Gastrocnemius medialis (tissue), 4 donors: ENCODE results near the gene HPCA. TPM values are rescaled to one million over a fixed set of nuclear protein-coding genes. Genes with fewer than 3 reads are reported as not detected.

ENCODE experiments used
- ATAC-seq, 2 donors: fragments of 150-250 bp; one replicate each; pipeline ENCODE4 v1.9.1; 2016
- DNase-seq, 2 donors: peaks; one replicate each; pipeline ENCODE4 v3.0.0-alpha.2; 2019
- H3K27ac ChIP-seq, 4 donors: fragments of 200-600 bp; sonication (generic); 1 replicate in 1 of 4; 2 replicates in 3 of 4; pipeline ENCODE4 v1.5.1; 2016 to 2018; ENCODE audit warnings: mild to moderate bottlenecking in 2 of 4, moderate library complexity in 1 of 4
- H3K27me3 ChIP-seq, 3 donors: fragments of 200-600 bp; sonication (generic) in 2 of 3; 1 replicate in 1 of 3; 2 replicates in 2 of 3; pipeline versions ENCODE4 v1.5.1 to v1.6.0; 2016 to 2019; ENCODE audit warnings: mild to moderate bottlenecking in 1 of 3, moderate library complexity in 1 of 3
- H3K36me3 ChIP-seq, 2 donors: fragments of 200-600 bp; sonication (generic) in 1 of 2; one replicate each; pipeline ENCODE4 v1.5.1; 2017 to 2018
- H3K4me1 ChIP-seq, 2 donors: fragments of 200-600 bp; sonication (generic) in 1 of 2; one replicate each; pipeline ENCODE4 v1.5.1; 2016 to 2017; ENCODE audit warnings: mild to moderate bottlenecking in 2 of 2
- H3K4me3 ChIP-seq, 4 donors: fragments of 200-600 bp; sonication (generic) in 3 of 4; 1 replicate in 1 of 4; 2 replicates in 3 of 4; pipeline ENCODE4 v1.5.1; 2016 to 2019; ENCODE audit warnings: mild to moderate bottlenecking in 2 of 4
- H3K9me3 ChIP-seq, 3 donors: fragments of 200-600 bp; sonication (generic) in 2 of 3; 1 replicate in 1 of 3; 2 replicates in 2 of 3; pipeline ENCODE4 v1.5.1; 2016 to 2019
- CTCF ChIP-seq, 5 experiments: fragments of 450-650 bp in 3 of 5; fragments of 200-600 bp in 2 of 5; sonication (generic) in 2 of 5; IDR thresholded peaks in 4 of 5; conservative IDR thresholded peaks in 1 of 5; 1 replicate in 4 of 5; 2 replicates in 1 of 5; pipeline ENCODE4 v1.5.1; 2016 to 2019; ENCODE audit warnings: antibody characterized with exemption in 5 of 5, mild to moderate bottlenecking in 3 of 5, moderate library complexity in 3 of 5
- POLR2A ChIP-seq, 2 donors: fragments of 450-650 bp; IDR thresholded peaks; one replicate each; pipeline ENCODE4 v1.6.1; 2017; ENCODE audit warnings: antibody characterized with exemption in 2 of 2, mild to moderate bottlenecking in 2 of 2, moderate library complexity in 2 of 2
- in situ Hi-C, 4 donors: fragments of 200-750 bp; cut with MboI; loops; one replicate each; pipeline versions ENCODE4 v1.15.0 to v1.8.0; 2017; ENCODE audit warnings: low sequenced_read_pairs in 4 of 4
- intact Hi-C: fragments of 100-400 bp; cut with DNase I; formaldehyde crosslinking; loops from one replicate; pipeline ENCODE4 v1.15.1; 2023; ENCODE audit warnings: low total_unique reads
- total RNA-seq, 4 donors: library from RNA; depleted of rRNA; stranded (reverse); fragments of >200 nt; gene quantifications; one replicate each; pipeline versions ENCODE4 v1.1.0 to v1.2.3, GENCODE V29; 2016

HPCA gene
- total RNA-seq, 4 donors from 2014 or later, result not detected

- H3K4me3 ChIP-seq, result no peak overlapping the region
- no peak overlapping the region for H3K27ac ChIP-seq
- H3K9me3 ChIP-seq, result no peaks in the 10 kb centered on the region
- peaks cover 23 to 30% (median 29%) of the 10 kb centered on the region in 3 donors for H3K27me3 ChIP-seq
- intact Hi-C loops, result no loop called here
- in situ Hi-C loops, result no loop called here
- ATAC-seq, result no peak
- H3K4me1 ChIP-seq, result peaks cover 6 to 9% of the 10 kb centered on the region in 2 donors
- no peak for TF ChIP-seq CTCF (IDR thresholded peaks at IDR 0.05 in 4 of 5, conservative IDR thresholded peaks at IDR 0.05 in 1 of 5)
- no peak for TF ChIP-seq POLR2A (IDR thresholded peaks at IDR 0.05)
- no peak for DNase-seq
- H3K36me3 ChIP-seq, result no peaks in the 10 kb centered on the region
These were observed 8.4 kb downstream of the HPCA start for GRCh38 chr1:32894681-32895080.

DNA sequence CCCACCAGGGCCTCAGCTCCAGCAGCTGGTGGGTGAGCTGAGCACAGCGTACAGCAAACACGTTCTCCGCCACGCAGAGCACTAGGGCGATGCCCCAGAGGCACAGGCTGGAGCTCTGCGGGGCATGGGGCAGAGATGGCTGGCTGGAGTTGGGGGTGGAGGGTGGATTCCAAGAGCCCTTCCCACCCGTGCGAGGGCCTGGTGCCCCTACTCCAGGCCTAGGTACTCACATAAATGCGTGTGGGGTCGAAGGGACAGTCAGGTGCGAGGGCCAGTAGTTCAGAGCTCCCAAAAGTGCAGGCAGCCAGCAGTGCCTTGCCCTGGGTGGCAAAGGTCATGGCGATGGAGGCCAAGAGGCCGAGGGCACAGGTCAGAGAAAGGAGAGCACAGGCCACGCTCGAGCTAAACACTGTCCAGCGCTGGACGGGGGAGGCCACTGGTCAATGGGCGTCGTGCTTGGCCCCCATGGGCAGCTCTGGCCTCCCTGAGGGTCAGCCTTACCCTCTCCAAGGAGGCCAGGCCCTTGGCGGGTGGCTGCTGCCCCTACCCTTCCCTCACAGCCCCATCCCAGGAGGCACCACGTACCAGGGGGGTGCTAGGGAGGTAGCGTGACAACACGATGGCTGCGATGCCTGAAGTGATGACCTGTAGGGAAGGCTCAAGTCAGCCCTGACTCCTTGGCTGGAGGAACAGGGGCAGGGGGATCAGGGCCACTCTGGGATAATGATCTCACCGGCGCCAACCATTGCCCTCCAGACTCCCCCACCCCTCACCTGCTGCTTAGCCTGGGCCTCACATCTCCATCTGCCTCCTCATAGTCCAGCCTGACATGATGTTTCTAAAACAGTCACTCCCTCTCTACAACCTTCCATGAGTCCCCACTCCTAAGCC lies 9.3 kb downstream of the HPCA start:
- ATAC-seq, result no peak
- Histone ChIP-seq H3K27ac (no peak overlapping the region), H3K4me1 (peaks cover 8 to 9% of the 10 kb centered on the region in 2 donors), H3K27me3 (peaks cover 19 to 33% (median 29%) of the 10 kb centered on the region in 3 donors), H3K9me3 (no peaks in the 10 kb centered on the region), H3K36me3 (no peaks in the 10 kb centered on the region), H3K4me3 (no peak overlapping the region)
- in situ Hi-C loops, result no loop called here
- DNase-seq, result no peak
- intact Hi-C loops, result no loop called here
- no peak for TF ChIP-seq POLR2A (IDR thresholded peaks at IDR 0.05)
- no peak for TF ChIP-seq CTCF (IDR thresholded peaks at IDR 0.05 in 4 of 5, conservative IDR thresholded peaks at IDR 0.05 in 1 of 5)

DNA sequence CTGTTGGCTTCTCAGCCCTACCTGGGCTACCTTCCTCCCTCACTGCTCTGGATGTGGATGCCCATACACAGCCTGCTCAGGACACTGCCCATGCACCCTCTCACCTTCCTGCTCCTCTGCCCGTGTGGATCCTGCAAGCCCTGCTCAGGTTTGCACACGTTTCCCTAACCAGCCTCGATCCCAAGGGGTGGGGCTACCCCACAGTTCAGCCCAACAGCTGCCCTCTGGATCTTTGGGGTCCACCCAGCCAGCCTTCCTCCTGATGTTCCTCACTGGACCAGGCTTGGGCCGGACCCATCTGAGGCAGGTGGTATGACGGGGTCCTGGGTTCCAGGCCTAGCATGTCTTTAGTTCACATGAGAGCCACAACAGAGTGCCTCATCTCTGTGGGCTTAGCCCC lies 10.2 kb downstream of the HPCA start:
- intact Hi-C loops (no loop called here), in situ Hi-C loops (no loop called here)
- H3K27me3 ChIP-seq, result peaks cover 21 to 30% (median 28%) of the 10 kb centered on the region in 3 donors
- no peak overlapping the region for H3K27ac ChIP-seq
- H3K4me1 ChIP-seq, result peaks cover 9 to 13% of the 10 kb centered on the region in 2 donors
- no peak overlapping the region for H3K4me3 ChIP-seq
- ATAC-seq (no peak), DNase-seq (no peak)
- H3K9me3 ChIP-seq, result no peaks in the 10 kb centered on the region
- TF ChIP-seq CTCF (IDR thresholded peaks at IDR 0.05 in 4 of 5, conservative IDR thresholded peaks at IDR 0.05 in 1 of 5) (no peak), POLR2A (IDR thresholded peaks at IDR 0.05) (no peak)
- H3K36me3 ChIP-seq, result no peaks in the 10 kb centered on the region

DNA sequence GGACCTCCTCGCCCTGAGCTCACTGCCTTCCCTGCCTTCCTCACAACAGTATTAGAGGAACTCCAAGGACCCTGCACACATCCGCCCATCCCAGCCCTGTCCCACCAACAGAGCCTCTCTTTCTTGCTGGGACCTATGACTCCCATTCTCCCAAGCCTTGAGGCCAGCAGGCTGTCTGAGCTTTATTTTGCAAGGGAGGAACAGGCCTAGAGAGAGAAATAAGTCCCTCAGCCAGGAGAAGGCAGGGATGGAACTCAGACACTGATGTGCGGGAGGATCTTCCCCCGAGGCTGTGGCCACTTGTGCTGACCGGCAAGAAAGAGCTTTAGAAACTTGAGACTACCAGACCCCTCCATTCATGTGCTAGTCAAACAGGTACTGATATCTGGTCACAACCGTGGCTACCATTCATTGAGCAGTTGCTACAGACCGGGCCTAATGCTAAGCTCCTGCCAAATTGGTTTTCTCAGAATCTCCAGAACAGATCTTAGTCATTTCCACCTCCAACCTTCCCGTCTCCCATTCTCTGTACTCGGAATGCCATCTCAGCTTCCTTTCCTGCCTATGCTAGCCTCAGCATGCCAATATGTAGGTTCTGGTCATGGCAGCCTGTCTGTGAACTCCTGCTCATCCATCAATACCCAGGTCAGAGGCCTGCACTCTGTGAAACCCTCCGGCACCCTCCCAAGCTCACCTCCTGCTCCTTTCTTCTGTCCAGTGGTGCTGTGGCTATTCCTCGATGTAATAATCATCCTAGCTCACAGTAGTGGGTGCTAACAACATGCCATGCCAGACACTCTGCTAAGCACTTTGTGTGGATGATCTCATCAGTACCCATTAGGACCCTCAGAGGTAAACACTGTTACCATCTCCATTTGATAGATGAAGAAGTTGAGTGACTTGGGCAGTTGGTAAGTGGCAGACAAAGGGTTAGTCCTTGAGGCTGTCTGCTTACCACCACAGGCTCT lies 11.1 kb downstream of the HPCA start:
- ATAC-seq (no peak), DNase-seq (no peak)
- Histone ChIP-seq H3K27me3 (peaks cover 21 to 27% (median 25%) of the 10 kb centered on the region in 3 donors), H3K9me3 (no peaks in the 10 kb centered on the region), H3K36me3 (no peaks in the 10 kb centered on the region), H3K4me3 (no peak overlapping the region), H3K27ac (no peak overlapping the region), H3K4me1 (peaks cover 9 to 13% of the 10 kb centered on the region in 2 donors)
- intact Hi-C loops (no loop called here), in situ Hi-C loops (no loop called here)
- TF ChIP-seq POLR2A (IDR thresholded peaks at IDR 0.05) (no peak), CTCF (IDR thresholded peaks at IDR 0.05 in 4 of 5, conservative IDR thresholded peaks at IDR 0.05 in 1 of 5) (no peak)
